Chondrocyte (in vitro differentiated cells): ENCODE results near the gene RNFT1. TPM values are rescaled to one million over a fixed set of nuclear protein-coding genes. Genes with fewer than 3 reads are reported as not detected.
"Not testable (repeated sequence)": the region's sequence is repeated elsewhere in the genome, so short reads cannot be mapped to it uniquely, and the experiment has no call there.

Source experiments
- DNase-seq: peaks from one replicate; pipeline ENCODE4 v3.0.0; 2021; ENCODE audit warnings: mixed read lengths, low spot score
- H3K27ac Mint-ChIP-seq: one replicate; pipeline ENCODE4 v1.8.0; 2021; ENCODE audit warnings: mild to moderate bottlenecking, moderate library complexity, mixed read lengths; ENCODE audit not compliant: unreplicated experiment
- H3K27me3 Mint-ChIP-seq: 2 replicates; pipeline ENCODE4 v1.8.0; 2021; ENCODE audit warnings: low read depth, mixed read lengths
- H3K36me3 Mint-ChIP-seq: 2 replicates; pipeline ENCODE4 v1.8.0; 2021; ENCODE audit warnings: low read depth, mixed read lengths
- H3K4me1 Mint-ChIP-seq: 2 replicates; pipeline ENCODE4 v1.8.0; 2021; ENCODE audit warnings: low read depth, mild to moderate bottlenecking, mixed read lengths
- H3K4me3 Mint-ChIP-seq: one replicate; pipeline ENCODE4 v1.8.0; 2021; ENCODE audit warnings: mild to moderate bottlenecking, moderate library complexity, mixed read lengths; ENCODE audit not compliant: unreplicated experiment
- H3K9me3 Mint-ChIP-seq: 2 replicates; pipeline ENCODE4 v1.8.0; 2021; ENCODE audit warnings: low read depth, mixed read lengths
- long read RNA-seq: library from polyadenylated mRNA; stranded (forward); transcript quantifications from one replicate; pipeline ENCODE4 v2.0.0, GENCODE V29; 2021
- total RNA-seq: library from RNA; stranded (reverse); gene quantifications from 3 replicates; pipeline ENCODE4 v1.2.1, GENCODE V29; 2021
- TF ChIP-seq, protein P1 (sequence below): fragments of 200-600 bp; sonication (generic); IDR thresholded peaks from 2 replicates; pipeline ENCODE4 v1.5.0; 2021; ENCODE audit warnings: antibody characterized with exemption, mild to moderate bottlenecking, moderate library complexity

The RNFT1 gene, protein sequence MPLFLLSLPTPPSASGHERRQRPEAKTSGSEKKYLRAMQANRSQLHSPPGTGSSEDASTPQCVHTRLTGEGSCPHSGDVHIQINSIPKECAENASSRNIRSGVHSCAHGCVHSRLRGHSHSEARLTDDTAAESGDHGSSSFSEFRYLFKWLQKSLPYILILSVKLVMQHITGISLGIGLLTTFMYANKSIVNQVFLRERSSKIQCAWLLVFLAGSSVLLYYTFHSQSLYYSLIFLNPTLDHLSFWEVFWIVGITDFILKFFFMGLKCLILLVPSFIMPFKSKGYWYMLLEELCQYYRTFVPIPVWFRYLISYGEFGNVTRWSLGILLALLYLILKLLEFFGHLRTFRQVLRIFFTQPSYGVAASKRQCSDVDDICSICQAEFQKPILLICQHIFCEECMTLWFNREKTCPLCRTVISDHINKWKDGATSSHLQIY
- 21.4 to 31.9 TPM (median 23.3 TPM) in 3 replicates for total RNA-seq
- long read RNA-seq, transcript RNFT1-202 (7 exons, 1,809 nt) = minor isoform, 8 of 45 reads
- long read RNA-seq, transcript RNFT1-201 (9 exons, 2,101 nt) = major isoform, 28 of 45 reads
- long read RNA-seq, partial matches to known transcripts = 1 of 45 reads
- long read RNA-seq, other reads (novel, unspliced or antisense) = 4 of 45 reads

DNA sequence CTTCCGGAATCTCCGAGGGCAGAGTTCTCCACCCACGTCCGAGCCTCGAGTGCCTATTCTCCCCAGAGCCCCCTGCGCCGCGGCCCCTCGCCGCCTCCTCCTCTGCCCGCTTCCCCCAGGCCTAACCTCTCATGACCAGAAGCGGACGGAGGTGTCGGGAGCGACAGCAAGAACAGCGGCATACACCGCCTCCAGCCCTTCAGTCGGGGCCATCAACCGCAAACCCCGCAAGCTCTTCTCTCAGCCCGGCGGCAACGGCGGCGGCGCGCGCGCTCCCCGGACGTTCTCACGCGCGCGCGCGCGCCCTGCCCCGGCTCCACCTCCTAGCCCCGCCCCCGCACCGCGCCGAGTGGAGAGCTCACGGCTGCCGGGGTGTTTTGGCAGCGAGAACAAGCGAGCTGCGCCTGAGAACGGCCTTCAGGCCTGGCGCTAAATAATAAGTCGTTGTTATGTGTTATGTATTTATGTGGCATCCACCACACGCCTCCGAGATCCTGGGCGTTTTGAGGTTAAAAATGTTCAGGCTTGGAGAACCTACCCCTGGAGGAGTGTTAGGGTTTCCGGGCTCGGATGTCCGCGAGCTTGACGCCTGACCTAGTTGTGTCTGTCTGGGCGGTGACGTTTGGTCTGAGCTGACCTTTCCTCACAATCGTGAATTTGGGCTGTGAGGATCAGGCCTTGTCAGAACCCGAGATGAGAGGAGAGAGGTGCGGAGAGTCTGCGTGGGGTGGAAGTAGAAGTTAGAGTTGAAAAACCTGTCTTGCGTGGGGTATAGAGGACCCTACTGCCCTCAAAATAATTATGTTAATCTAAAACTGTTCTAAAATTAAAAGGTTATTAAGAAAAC lies at the start of gene RNFT1:
RNFT1 (minus strand) TSS at position 259 of the 847 bp plus-strand sequence; CDS start at position 182, 77 bp downstream.
- Mint-ChIP-seq H3K4me1 (peaks cover 23% of the 10 kb centered on the region), H3K9me3 (no peaks in the 10 kb centered on the region), H3K4me3 (peak within 1 kb of the TSS; percentile 78), H3K27ac (peak within 1 kb of the TSS; percentile 94), H3K27me3 (no peaks in the 10 kb centered on the region), H3K36me3 (peaks cover 4% of the 10 kb centered on the region)
- DNase-seq = peak; percentile 96
- TF ChIP-seq, protein P1, sequence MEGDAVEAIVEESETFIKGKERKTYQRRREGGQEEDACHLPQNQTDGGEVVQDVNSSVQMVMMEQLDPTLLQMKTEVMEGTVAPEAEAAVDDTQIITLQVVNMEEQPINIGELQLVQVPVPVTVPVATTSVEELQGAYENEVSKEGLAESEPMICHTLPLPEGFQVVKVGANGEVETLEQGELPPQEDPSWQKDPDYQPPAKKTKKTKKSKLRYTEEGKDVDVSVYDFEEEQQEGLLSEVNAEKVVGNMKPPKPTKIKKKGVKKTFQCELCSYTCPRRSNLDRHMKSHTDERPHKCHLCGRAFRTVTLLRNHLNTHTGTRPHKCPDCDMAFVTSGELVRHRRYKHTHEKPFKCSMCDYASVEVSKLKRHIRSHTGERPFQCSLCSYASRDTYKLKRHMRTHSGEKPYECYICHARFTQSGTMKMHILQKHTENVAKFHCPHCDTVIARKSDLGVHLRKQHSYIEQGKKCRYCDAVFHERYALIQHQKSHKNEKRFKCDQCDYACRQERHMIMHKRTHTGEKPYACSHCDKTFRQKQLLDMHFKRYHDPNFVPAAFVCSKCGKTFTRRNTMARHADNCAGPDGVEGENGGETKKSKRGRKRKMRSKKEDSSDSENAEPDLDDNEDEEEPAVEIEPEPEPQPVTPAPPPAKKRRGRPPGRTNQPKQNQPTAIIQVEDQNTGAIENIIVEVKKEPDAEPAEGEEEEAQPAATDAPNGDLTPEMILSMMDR = no peak

DNA sequence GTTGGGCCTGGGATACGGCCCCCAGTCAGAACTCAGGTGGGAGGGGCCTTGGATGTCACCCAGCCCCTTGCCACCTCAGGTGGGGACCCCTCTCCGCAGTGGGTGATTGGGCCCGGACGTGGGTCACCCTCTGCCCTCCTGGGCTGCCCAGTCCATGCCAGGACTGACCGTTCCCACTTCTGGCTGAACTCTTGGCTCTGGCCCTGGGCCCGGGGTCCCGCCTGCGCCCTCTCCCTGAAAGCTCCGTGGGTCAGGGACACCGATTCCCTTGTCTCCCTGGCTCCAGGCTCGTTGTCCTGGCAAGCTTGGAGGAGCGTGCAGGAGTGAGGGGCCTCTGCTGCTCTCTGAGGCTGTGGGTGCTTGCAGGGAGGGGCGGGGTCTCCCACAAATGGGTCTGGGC lies 44.8 kb upstream of the RNFT1 start:
- not testable (repeated sequence) for H3K27ac Mint-ChIP-seq, H3K36me3 Mint-ChIP-seq, H3K27me3 Mint-ChIP-seq, H3K9me3 Mint-ChIP-seq, H3K4me1 Mint-ChIP-seq, H3K4me3 Mint-ChIP-seq, DNase-seq

DNA sequence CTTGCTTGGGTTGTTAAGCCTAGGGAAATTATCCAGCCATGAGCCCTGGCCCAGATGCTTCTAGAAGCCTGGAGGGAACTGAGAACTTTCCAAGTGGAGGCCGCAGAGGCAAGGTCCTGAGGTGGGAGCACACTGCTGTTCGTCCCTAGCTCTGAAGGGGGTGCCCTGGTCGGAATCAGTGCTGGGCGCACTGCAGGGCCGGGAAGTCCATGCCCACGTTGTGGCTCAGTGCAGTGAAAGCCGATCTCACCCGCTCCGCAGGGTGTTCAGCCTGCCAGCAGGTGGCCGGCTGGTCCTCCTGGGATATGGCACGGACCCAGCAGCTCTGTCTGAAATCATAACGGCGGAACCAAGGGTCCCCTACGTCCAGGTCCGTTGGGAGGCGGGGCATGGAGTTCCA lies 43.8 kb upstream of the RNFT1 start:
- H3K9me3 Mint-ChIP-seq, H3K27ac Mint-ChIP-seq, H3K4me1 Mint-ChIP-seq, H3K27me3 Mint-ChIP-seq, H3K36me3 Mint-ChIP-seq, DNase-seq, H3K4me3 Mint-ChIP-seq: not testable (repeated sequence)

DNA sequence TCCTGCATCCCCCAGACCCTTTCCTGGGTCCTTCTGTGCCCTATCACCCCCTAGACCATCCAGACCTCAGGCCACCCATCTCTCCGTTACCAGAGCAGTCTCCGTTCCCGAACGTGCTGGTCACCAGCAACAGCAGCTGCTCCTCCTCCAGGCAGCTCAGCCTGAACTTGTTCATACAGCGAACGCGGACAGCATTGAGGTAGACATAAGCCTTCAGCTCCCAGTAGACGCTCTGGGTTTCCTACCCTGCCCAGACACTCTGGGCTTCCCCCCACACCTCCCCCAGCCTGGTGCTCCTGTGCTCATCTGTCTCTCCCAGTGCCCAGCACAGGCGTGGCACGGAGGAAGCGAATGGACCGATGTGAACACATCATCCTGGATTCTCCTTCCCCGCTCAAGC lies 41.6 kb upstream of the RNFT1 start:
- Mint-ChIP-seq H3K4me1 (no peaks in the 10 kb centered on the region), H3K27me3 (peaks cover 2% of the 10 kb centered on the region), H3K9me3 (no peaks in the 10 kb centered on the region), H3K27ac (no peak overlapping the region), H3K36me3 (no peaks in the 10 kb centered on the region), H3K4me3 (no peak overlapping the region)
- no peak for DNase-seq
- TF ChIP-seq, protein P1 = no peak

DNA sequence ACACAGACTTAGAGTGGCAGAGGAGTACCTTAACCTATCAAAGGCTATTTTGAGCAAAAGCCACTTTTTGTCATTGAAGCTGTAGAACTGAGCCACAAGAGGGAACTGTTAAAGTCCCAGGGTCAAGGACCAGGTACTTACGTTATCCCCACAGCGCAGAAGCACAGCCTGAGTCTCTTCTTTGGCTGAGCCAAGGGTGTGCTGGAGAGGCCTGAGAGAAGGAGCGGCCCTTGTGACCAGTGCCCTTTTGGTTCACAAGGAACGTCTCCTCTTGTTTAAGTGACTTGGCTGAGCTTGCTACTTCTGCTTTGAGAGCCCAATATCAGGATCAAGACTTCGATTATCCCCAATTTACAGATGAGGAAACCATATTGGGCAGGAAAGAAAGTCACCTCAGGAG lies 40.0 kb upstream of the RNFT1 start:
- not testable (repeated sequence) for H3K4me3 Mint-ChIP-seq

DNA sequence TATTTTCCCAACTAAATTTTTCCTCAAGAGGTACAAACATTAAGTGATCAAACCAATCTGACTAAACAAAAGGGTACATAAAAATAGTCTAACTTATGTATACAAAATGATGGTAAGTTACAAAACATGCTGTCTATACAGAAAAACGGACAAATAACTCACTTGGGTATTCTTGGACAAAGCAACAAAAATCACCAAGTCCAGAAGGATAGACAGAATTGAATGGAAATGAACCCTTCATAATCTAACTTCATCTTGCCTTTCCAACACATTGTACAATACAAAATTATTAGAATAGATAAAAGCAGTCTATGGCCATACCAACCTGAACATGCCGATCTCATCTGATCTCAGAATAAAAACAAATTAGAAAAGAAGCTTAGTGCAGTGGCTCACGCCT lies 37.9 kb upstream of the RNFT1 start:
- not testable (repeated sequence) for H3K27ac Mint-ChIP-seq, H3K9me3 Mint-ChIP-seq

More for the DNA sequence above, 40.0 kb upstream of the RNFT1 start:
- not testable (repeated sequence) for H3K9me3 Mint-ChIP-seq, H3K4me1 Mint-ChIP-seq, H3K27me3 Mint-ChIP-seq, H3K36me3 Mint-ChIP-seq, H3K27ac Mint-ChIP-seq, DNase-seq

DNA sequence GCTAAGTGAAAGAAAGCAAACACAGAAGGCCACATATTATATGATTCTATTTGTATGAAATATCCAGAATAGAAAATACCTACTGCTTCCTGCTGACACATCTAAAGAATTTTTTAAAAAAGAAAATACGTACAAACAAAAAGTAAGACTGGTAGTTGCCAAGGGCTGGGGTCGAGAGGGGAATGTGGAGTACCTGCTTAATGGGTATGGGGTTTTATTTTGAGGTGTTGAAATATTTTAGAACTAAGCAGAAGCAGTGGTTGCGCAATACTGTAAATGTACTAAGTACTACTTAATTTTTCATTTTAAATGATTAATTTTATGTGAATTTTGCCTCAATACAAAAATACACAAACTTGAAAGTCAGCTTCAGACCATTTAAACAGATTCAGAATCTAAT lies 32.1 kb upstream of the RNFT1 start:
- not testable (repeated sequence) for H3K9me3 Mint-ChIP-seq, H3K27me3 Mint-ChIP-seq, H3K36me3 Mint-ChIP-seq, H3K27ac Mint-ChIP-seq, H3K4me3 Mint-ChIP-seq, DNase-seq, H3K4me1 Mint-ChIP-seq

More for the DNA sequence above, 37.9 kb upstream of the RNFT1 start:
- H3K27me3 Mint-ChIP-seq, H3K4me3 Mint-ChIP-seq, H3K36me3 Mint-ChIP-seq, H3K4me1 Mint-ChIP-seq, DNase-seq: not testable (repeated sequence)

DNA sequence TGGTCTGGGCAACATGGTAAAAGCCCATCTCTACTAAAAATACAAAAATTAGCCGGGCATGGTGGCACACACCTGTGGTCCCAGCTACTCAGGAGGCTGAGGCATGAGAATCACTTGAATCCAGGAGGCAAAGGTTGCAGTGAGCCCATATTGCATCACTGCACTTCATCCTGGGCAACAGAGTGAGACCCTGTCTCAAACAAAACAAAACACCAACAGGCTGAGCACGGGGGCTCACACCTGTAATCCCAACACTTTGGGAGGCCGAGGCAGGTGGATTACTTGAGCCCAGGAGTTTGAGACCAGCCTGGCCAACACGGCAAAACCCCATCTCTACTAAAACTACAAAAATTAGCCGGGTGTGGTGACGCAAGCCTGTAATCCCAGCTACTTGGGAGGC lies 10.6 kb upstream of the RNFT1 start:
- H3K4me3 Mint-ChIP-seq, H3K36me3 Mint-ChIP-seq, H3K27me3 Mint-ChIP-seq, H3K9me3 Mint-ChIP-seq, DNase-seq, H3K27ac Mint-ChIP-seq, H3K4me1 Mint-ChIP-seq: not testable (repeated sequence)

DNA sequence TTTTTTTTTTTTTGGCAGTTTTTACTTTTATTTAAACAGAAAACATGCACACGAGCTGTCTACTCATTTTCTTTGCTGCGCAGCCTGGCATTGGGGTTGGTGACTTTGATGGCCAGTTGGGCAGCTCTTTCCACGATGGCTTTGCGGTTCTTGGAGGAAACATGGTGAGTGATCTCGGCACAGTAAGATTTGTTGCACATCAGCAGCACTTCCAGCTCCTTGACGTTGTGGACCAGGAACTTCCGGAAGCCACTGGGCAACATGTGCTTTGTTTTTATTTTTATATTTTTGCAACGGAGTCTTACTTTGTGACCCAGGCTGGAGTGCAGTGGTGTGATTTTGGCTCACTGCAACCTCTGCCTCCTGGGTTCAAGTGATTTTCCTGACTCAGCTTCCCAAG lies 8.9 kb upstream of the RNFT1 start:
- H3K9me3 Mint-ChIP-seq, H3K27ac Mint-ChIP-seq, H3K36me3 Mint-ChIP-seq, H3K27me3 Mint-ChIP-seq, DNase-seq, H3K4me3 Mint-ChIP-seq, H3K4me1 Mint-ChIP-seq: not testable (repeated sequence)
